ENCODE results near the gene PPP1R14C.

The PPP1R14C gene

GRCh38 chr6:150296890-150297289 lies 154.0 kb downstream of the PPP1R14C start:
- no peak for DNase-seq (ENCODE audit: low read depth)

- DNase-seq (ENCODE audit: low read depth), result no peak
Observed at GRCh38 chr6:150297327-150298029, 154.6 kb downstream of the PPP1R14C start.

- no peak for DNase-seq (ENCODE audit: low read depth)
Observed at GRCh38 chr6:150298030-150298380, 155.2 kb downstream of the PPP1R14C start.

GRCh38 chr6:150298676-150299075 lies 155.8 kb downstream of the PPP1R14C start:
- no peak for DNase-seq (ENCODE audit: low read depth)
